RPMI8226 (cell line): ENCODE measurements around the gene JAML.

ENCODE experiments used
- DNase-seq: peaks from one replicate; pipeline ENCODE4 v3.0.0-alpha.2; 2015

JAML gene, protein sequence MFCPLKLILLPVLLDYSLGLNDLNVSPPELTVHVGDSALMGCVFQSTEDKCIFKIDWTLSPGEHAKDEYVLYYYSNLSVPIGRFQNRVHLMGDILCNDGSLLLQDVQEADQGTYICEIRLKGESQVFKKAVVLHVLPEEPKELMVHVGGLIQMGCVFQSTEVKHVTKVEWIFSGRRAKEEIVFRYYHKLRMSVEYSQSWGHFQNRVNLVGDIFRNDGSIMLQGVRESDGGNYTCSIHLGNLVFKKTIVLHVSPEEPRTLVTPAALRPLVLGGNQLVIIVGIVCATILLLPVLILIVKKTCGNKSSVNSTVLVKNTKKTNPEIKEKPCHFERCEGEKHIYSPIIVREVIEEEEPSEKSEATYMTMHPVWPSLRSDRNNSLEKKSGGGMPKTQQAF

DNA sequence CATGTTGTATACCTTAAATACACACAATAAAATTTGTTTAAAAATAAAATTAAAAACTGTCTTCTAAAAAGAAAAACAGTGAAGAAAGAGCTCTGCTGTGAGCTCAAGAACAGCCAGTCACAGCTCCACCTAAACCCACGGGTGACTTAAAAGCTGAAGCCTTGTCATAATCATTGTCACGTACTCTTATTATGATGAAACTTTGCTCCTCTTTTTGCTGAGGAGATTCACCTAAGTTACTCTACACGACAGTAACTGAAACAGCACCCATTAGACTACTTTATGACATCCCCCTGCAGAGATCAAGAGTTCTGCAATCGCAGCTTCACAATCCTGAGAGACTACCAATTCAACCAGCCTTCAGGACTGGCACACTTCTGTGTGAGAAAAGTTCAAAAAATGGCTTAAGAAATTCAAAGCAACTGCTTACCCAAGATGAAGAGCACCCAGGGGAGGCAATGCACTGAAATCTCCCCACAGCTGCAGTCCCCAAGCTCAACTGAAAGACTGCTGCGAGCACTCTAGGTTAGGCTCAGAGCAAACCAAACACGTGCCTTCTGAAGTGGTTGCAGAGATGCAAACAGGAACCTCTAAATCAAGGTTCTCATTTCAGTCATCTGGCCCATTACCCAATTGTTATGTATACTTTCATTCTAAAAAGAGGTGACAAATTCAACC, at the start of gene JAML:
Gene JAML, minus strand, starts transcription at position 501 of the 678 bp plus-strand sequence. CDS start 10,145 bp downstream, outside the sequence.
- peak; percentile 16 for DNase-seq

DNA sequence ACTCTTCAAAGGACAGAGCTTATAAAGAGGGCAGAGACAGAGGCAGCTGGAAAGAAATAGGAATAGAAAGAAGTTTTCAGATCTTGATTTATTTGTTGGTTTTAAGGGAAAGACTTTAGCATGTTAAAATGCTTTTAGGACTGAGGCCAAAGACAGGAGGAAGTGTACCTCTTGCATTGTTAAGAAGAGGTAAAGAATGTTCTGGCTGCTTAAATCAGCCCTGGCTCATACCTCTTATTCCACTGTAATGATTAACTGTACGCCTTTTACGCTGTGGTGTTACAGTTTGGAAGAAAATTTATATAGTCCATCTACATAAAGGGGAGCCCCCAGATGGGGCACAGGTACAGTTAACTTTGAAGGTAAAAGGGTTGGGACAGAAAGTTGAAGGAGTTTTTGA, 49.4 kb upstream of the JAML start:
- DNase-seq = no peak

DNA sequence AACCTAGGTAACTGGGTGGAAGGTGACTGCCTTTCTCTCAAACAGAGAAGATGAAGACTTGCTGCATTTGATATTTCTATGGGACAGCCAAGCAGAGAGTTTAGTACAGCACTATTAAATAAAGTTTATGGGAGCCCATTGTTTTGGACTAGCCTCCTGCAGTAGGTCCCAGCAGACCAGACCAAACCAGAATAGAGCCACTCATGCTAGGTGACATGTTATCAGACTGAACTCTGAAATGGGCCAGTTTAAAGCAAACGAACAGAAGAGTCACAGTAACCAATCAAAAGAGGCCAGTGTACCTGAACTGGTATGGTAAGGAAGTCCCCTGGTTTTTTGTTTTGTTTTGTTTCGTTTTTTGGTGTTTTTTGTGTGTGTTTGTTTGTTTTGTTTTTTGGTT, 47.2 kb upstream of the JAML start:
- DNase-seq = no peak

DNA sequence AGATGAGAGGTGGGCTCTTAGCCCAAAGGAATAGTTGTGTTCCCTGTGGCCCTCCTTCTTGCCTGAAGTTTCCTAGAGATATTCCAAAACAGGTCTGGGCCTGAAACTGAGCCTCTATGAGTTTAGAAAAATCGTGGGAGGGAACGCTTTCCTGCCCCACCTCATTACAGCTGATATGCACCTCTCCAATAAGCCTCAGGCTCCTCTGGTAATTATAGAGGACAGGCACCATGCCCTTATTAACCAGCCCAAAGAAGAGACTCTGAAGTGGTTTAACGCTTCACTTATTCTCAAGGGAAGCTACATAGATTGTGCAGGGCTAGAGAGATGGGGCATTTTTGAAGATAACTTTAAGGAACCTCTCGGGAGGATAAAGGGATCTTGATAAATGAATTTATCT, 42.7 kb upstream of the JAML start:
- DNase-seq = no peak

DNA sequence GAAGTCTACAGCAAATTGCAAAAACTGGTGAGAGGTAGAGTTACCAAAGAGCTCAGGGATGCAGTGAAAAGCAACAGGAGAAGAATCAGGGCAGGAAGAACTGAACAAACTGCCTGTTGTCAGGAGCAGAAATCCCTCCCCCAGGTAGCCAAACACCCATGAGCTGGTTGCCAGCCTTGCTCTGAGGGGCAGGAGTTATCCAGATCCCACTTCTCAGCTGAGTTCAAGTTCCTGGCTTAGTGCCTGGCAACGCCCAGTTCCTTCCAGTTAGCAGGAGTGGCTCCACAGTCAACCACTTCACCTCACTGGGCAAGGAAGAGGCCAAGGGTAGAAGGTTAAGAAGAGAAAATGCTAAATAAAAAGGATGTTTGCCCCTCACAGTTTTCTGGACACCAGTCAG, 41.1 kb upstream of the JAML start:
- DNase-seq = no peak

DNA sequence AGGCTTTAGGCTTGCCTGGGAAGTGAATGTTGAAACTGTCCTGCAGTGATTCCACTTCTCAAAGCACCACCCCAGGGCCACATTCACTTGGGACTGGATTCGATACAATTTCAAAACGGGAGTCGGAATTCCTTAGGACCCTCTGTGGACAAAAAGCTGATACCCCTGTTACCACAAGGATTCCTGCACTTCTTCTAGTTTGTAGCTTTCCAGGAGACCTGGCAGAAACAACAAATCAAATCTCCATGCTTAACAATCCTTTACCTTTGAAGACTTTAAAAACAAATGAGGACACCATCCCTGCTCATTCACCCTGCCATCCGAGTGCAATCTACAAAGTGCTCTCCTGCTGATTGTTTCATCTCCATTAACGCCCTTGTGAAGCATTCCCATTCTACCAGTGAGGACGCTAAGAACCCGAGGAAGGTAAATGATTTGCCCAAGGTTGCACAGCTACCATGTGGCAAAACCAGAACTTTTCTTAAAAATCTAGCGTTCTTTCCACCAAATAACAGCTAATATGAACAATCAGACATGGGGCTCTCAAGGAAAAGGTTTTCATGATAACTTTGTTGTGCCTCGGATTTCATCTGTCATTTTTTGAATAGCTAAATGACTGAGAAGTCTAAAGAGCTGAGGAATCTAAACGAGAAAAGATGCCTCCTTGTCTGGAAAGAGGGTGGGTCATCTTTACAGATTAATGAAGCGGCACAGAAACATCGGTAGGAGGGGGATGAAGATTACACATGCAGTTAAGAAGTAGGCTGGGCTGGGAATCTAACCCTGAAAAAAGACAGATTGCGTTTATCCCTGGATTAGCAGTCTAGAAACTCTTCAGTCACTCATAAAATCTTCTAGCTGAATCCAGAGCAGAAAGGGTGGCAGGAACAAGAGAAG, 40.0 kb upstream of the JAML start:
- no peak for DNase-seq

DNA sequence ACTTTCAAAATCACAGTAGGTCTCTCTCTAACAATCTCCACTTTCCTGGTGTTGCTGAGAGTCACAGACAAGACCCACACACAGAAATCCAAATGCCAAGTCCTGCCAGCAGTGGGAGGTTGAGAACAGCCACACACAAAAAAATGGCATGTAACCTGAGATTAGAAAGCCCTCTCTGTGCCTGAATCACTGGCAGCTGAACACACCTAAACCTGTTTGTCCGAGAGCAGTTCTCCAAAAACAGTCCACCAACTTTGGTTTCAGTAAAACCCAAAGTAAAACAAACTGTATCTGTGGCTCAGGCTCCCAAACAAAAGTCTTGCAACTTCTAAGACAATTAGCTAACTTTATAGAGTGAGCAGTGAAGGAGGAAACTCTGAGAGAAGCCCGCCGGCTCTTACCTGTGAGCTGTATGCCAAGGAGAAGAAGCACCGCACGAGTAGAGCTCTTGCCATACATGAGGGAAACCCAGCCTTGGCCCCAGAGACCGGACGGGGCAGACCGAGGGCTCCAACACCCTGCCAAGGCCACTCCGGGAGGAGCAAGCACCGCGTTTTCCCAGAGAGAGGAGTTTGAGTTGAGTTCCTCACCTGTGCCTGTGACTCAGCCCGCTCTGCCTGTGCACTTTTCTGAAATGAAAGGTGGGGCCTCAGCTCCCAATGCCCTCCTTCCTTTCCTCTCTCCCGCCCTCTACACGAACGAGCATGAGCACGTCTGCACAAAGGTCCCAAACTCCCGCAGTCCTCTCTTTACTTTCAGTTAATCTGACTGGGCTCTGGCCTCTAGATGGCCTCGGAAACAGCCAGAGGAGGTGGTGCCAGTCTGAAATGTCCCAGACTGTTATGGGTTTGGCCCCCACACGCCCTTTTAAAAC, 39.1 kb upstream of the JAML start, which contains the start of gene MPZL2:
Gene MPZL2, minus strand, starts transcription at position 603 of the 874 bp plus-strand sequence. Its CDS starts 144 bp downstream, at position 459.
- DNase-seq = peak; percentile 73

DNA sequence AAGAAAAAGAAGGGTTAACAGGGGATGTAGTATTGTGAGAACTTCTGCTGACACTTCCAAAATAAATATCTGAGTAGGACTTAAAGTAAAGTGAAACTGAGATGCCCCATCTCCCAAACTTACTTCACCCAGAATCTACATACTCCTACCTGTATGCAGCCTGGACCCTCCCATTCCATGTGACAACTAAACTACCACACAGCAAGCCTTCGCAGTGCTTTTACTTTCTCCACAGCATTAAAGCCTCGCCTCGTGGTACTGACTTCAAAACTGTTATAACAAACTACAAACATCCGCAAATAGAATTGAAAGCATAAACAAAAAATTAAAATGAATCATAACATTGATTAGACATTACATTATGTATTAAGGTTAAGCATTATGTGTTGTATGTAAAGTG, 38.3 kb upstream of the JAML start:
- DNase-seq = peak; percentile 16

DNA sequence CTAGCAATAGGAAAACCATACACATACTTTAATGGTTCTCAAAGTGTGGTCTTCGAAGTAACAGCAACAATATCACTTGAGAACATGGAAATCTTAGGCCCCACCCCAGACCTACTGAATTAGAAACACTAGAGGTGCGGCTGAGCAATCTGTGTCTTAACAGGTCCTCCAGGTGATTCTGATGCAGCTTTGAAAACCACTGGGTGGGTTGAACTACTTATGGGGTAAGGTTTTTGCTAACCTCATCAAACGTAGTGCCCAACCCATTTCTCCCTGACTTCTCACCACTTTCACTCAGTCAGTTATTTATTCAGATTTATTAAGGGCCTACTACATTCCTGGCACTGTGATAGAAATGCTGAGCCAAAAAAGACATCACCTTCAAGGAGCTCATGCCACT, 35.5 kb upstream of the JAML start:
- no peak for DNase-seq

DNA sequence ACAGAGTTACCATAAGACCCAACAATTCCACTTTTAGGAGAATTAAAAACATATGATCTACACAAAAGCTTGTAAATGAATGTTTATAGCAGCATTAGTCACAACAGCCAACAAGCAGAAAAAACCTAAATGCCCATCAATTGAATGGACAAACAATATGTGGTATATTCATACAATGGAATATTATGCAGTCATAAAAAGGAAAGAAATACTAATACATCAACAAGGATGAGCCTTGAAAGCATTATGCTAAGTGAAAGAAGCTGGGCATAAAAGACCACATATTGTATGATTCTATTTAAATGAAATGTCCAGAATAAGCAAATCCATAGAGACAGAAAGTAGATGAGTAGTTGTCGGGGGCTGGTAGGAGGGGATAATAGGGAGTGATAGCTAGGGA, 34.3 kb upstream of the JAML start:
- DNase-seq = no peak

DNA sequence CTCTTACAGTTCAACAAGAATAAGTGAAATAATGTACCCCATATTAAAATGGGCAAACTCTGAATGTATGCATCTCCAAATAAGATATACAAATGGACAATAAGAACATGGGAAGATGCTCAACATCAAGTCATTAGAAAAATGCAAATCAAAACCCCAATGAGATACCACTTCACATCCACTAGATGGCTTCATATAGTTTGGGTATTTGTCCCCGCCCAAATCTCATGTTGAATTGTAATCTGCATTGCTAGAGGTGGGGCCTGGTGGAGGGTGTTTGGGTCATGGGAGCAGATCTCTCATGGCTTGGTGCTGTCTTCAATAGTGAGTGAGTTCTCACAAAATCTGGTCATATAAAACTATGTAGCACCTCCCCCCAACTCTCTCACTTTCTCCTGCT, 33.6 kb upstream of the JAML start:
- DNase-seq = peak; percentile 13

DNA sequence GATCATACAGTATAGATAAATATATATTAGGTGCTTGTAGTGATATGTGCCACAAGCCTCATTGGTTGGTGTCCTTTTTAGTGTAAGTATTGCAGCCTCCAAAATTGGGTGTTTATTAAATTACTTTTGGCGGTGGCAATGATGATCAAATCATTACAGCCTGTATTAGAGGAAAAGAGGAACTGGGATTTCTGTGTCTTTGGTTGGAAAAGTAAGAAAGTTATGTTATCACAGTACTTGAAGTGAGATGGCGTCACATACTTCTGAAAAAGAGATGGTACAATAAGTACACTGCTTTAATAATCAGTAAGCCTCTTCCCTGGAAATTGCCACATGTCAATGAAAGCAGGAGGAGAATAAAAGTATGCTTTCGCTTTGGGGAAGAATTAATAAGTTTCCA, 27.9 kb upstream of the JAML start:
- peak; percentile 45 for DNase-seq

DNA sequence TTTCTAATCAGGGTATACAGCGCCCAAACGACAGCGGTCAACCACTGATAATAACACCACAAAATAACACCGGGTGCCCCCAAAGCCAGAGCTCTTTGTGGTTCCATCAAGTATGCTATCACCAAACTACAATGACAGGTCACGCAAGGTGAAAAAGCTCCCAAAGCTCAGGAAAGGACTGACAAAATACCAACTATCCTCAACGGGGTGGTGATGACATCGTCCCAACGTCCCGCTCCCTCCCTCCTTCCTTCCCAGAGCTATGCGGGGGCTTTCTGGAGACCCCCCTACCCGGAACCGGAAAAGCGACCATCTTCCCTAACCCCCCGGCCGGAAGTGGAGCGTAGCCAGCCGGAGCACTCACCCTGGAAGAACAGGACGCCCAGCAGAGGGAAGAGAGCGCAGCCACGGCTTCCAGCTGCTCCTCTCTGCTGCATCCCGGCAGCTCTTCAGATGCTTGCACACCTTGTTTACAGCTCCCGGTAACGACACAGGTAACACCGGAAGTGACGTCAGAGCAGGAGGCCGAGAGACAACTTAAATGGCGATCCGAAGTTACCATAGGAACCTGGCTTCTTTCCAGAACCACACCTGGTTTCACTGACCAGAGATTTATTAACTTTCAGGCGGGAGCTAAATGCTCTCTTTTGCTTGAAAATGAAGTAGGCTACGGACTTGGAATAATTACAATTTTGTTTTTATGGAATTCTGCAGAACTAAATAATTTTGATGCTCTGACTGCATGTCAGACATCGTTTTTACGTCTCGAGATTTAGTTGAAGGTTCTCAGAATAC, 27.2 kb upstream of the JAML start, which contains the start of gene MPZL3:
Gene MPZL3, minus strand, starts transcription at position 508 of the 795 bp plus-strand sequence. Its CDS starts 71 bp downstream, at position 437.
- peak; percentile 100 for DNase-seq

DNA sequence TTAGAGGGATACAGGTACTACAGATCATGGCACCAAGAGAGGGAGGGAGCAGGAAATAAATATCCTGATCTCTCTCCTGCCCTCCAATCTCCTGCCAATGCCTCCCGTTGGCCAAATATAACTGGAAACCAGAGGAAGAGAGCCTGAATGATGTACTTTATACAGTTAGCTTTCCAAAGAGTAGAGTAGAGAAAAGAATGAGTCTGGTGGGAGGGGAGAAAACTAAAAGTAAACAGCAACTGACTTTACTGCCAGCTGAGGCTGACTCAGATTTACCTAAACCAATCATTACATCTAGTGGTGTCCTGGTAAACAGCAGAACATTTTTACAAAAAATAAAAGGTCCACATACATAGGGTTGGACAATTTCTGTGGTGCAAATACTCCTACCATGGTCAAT, 22.2 kb upstream of the JAML start:
- no peak for DNase-seq

DNA sequence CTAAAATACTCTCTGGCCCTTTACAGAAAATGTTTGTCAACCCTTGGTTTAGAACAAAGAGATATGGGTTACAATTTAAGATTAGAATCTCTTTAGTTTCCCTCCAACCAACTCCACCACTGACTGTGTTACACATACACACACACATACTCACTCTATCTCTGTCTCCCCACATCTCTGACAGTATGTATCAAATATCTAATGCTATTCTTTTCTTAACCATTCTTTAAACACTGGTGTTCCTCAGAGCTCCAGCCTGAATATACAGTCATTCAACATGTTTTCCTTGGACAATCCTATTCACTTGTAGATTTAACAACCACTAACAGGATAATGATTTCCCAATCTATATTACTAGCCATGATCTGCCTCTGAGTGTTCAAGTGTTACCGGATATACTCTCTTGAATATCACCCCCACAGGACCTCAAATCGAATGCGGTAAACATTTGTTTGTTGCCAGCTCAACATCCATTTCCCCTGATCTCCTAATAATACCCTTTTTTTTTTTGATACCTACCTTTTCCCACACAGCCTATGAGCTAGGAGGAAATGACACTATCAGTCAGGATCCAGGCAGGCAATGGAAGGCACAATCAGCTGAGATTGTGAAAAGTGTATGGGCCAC, 21.2 kb upstream of the JAML start:
- DNase-seq = no peak

DNA sequence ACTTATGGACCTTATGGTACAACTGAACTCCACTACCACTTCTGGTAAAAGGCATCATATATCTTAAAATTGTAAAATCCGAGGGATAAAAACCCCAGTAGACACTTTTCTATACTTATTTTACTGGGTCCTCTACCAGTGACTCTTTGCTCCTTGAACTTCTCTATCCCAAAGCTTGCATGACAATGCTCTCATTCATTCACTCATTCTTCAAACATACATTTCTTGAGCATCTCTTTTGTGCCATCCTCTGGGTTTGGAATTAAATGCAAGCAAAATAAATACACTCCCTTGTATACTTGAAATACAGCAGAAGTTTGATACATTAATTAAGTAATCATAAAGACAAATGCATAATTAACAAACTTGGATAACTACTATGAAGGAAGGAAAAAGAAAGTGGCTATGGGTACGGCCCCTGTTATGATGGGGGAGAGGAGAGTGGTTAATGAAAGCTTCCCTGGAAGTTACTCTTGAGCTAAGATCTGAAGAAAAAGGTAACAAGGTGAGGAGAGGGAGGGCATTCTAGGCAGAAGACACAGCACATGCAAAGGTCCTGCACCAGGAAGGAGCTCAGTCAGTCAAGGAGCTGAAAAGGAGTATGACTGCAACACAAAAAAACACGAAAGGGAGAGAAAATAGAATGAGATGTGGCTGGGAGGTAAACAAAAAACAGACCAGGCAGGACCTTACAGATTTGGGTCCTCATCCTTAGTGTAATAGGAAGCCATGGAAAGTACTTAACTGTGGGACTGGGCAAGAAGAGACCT, 19.4 kb upstream of the JAML start:
- DNase-seq = no peak

DNA sequence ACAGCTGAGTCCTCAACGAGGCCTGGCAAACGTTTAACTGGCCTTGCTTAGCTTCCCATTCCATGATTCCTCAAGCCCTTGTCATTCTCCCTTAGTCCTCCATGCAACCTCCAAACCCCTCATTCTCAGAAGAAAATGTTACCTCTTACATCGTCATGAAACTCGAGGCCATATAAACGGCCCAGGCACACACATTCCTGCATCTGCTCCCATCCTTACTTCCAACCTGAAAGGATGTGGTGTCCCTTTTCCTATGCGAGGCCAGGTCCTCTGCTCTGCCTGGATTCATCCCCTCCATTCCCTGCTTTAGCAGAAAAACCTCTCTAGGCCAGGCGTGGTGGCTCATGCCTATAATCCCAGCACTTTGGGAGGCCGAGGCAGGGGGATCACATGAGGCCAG, 18.4 kb upstream of the JAML start:
- DNase-seq = no peak

DNA sequence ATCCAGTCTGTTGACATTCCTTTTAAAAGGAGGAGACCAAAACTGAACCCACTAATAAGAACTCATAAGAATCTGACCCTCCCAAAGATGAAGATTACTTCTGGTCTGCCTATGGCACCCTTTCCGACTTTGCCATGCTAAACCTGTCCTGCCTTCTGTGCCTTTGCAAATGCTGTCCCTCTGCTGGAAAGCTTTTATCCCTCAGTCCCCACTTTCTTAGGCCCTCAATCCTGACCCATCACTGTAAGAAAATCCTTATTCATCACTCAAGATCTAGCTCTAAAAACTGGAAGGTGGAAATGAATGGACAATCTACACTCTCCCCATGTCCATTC, 16.9 kb upstream of the JAML start:
- no peak for DNase-seq

DNA sequence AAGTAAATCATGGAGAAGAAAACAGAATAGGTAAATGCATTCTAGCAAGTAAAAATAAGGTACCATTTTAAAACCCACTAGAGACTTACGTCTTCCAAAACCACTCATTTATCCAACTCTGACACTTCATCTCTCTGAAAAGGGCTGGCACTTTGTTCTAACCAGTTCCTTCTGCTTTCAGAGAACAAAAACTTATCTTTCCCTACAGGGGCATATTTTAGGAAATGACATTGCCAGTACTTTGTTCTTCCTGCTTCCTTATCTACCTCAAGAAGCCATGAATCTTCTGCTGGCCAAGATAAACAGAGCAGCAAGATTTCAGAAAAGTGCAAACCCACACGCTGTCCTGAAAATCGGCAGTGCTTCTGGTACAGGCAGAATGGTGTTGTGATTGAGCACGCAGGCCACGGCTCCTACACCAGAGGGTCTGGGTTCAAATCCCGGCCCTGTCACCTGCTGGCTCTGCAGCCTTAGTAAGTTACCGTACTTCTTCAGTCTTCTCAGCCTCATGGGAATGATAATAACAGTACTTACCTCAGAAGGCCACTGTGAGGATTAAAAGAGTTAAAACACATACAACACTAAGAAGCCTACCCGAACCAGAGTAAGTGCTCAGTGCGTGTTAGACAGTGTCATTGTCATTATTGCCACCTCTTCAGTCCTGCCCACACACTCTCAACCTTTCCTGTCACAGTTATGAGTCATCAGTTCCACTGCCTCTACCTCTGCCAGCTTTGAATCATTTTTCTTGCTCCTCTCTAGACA, 16.4 kb upstream of the JAML start:
- peak; percentile 13 for DNase-seq
